Tibial nerve (tissue), 4 donors: ENCODE data around the gene DMD. TPM values are rescaled to one million over a fixed set of nuclear protein-coding genes. Genes with fewer than 3 reads are reported as not detected.

Experiments
- DNase-seq, 2 donors: peaks; one replicate each; pipeline ENCODE4 v3.0.0-alpha.2; 2019; ENCODE audit warnings: low spot score in 2 of 2
- H3K27ac ChIP-seq, 4 donors: fragments of 200-600 bp; sonication (generic) in 3 of 4; one replicate each; pipeline ENCODE4 v1.5.1; 2017 to 2019; ENCODE audit warnings: mild to moderate bottlenecking in 1 of 4
- H3K27me3 ChIP-seq, 2 donors: fragments of 200-600 bp; sonication (generic) in 1 of 2; one replicate each; pipeline versions ENCODE4 v1.5.1 to v1.6.0; 2017 to 2019
- H3K36me3 ChIP-seq, 3 donors: fragments of 200-600 bp; sonication (generic); one replicate each; pipeline ENCODE4 v1.5.1; 2018 to 2019
- H3K4me1 ChIP-seq, 4 donors: fragments of 200-600 bp; sonication (generic) in 3 of 4; one replicate each; pipeline ENCODE4 v1.5.1; 2017 to 2019
- H3K4me3 ChIP-seq, 4 donors: fragments of 200-600 bp; sonication (generic) in 3 of 4; one replicate each; pipeline ENCODE4 v1.5.1; 2017 to 2019; ENCODE audit warnings: mild to moderate bottlenecking in 1 of 4, moderate library complexity in 1 of 4
- H3K9me3 ChIP-seq, 4 donors: fragments of 200-600 bp; sonication (generic) in 3 of 4; one replicate each; pipeline ENCODE4 v1.5.1; 2017 to 2019
- CTCF ChIP-seq, 5 experiments: fragments of 200-600 bp in 3 of 5; fragments of 450-650 bp in 2 of 5; sonication (generic) in 3 of 5; IDR thresholded peaks; one replicate each; pipeline ENCODE4 v1.5.1; 2016 to 2019; ENCODE audit warnings: antibody characterized with exemption in 5 of 5, mild to moderate bottlenecking in 3 of 5, moderate library complexity in 2 of 5
- EP300 ChIP-seq, 2 donors: sonication (generic); formaldehyde crosslinking; IDR thresholded peaks; one replicate each; pipeline ENCODE4 v1.6.1; 2017; ENCODE audit warnings: antibody characterized with exemption in 2 of 2, mild to moderate bottlenecking in 1 of 2
- POLR2A ChIP-seq, 2 donors: fragments of 450-650 bp; IDR thresholded peaks; one replicate each; pipeline ENCODE4 v1.6.1; 2017; ENCODE audit warnings: antibody characterized with exemption in 2 of 2, mild to moderate bottlenecking in 2 of 2, moderate library complexity in 2 of 2
- WGBS, 2 donors: methylation state at CpG; one replicate each; pipeline ENCODE4 v1.1.5; 2018; 5-methylcytosine and 5-hydroxymethylcytosine counted together
- total RNA-seq, 4 donors: library from RNA; depleted of rRNA; stranded (reverse); fragments of >200 nt; gene quantifications; one replicate each; pipeline ENCODE4 v1.1.0, GENCODE V29; 2016

The DMD gene
- total RNA-seq, 4 donors from 2014 or later = 156 to 345 (median 245) TPM

GRCh38 chrX:31807165-31807564 is 1404.2 kb downstream of the DMD start:
- no peaks in the 10 kb centered on the region for H3K36me3 ChIP-seq
- no peak for TF ChIP-seq POLR2A (IDR thresholded peaks at IDR 0.05)
- no peak for TF ChIP-seq CTCF (IDR thresholded peaks at IDR 0.05)
- no peak for TF ChIP-seq EP300 (IDR thresholded peaks at IDR 0.05)
- no peaks in the 10 kb centered on the region for H3K27me3 ChIP-seq
- H3K4me1 ChIP-seq = no peaks in the 10 kb centered on the region
- H3K27ac ChIP-seq = no peak overlapping the region
- H3K9me3 ChIP-seq = no peaks in the 10 kb centered on the region
- no peak overlapping the region for H3K4me3 ChIP-seq
- WGBS, 2 donors = 58 to 70% methylated on average over 2 of the region's 2 CpGs
- DNase-seq = no peak

- H3K27me3 ChIP-seq = no peaks in the 10 kb centered on the region
- no peak overlapping the region for H3K4me3 ChIP-seq
- H3K27ac ChIP-seq = no peak overlapping the region
- H3K4me1 ChIP-seq = no peaks in the 10 kb centered on the region
- no peak for DNase-seq
- TF ChIP-seq CTCF (IDR thresholded peaks at IDR 0.05) = no peak
- no peak for TF ChIP-seq POLR2A (IDR thresholded peaks at IDR 0.05)
- no peak for TF ChIP-seq EP300 (IDR thresholded peaks at IDR 0.05)
- H3K9me3 ChIP-seq = no peaks in the 10 kb centered on the region
- no peaks in the 10 kb centered on the region for H3K36me3 ChIP-seq
- WGBS, 2 donors = 70 to 82% methylated on average over 3 of the region's 3 CpGs
Observed at GRCh38 chrX:31805781-31806180, 1405.6 kb downstream of the DMD start.

GRCh38 chrX:31800219-31800618 is 1411.1 kb downstream of the DMD start:
- H3K9me3 ChIP-seq = no peaks in the 10 kb centered on the region
- no peak overlapping the region for H3K4me3 ChIP-seq
- 49 to 61% methylated on average over 4 of the region's 4 CpGs for WGBS, 2 donors
- no peaks in the 10 kb centered on the region for H3K36me3 ChIP-seq
- DNase-seq = no peak
- H3K27ac ChIP-seq = no peak overlapping the region
- no peak for TF ChIP-seq EP300 (IDR thresholded peaks at IDR 0.05)
- TF ChIP-seq POLR2A (IDR thresholded peaks at IDR 0.05) = no peak
- no peaks in the 10 kb centered on the region for H3K27me3 ChIP-seq
- H3K4me1 ChIP-seq = no peaks in the 10 kb centered on the region

- WGBS, 2 donors = 47 to 91% methylated on average over 1 of the region's 1 CpG
- H3K27ac ChIP-seq = no peak overlapping the region
- no peaks in the 10 kb centered on the region for H3K4me1 ChIP-seq
- no peak for DNase-seq
- no peaks in the 10 kb centered on the region for H3K9me3 ChIP-seq
- H3K4me3 ChIP-seq = no peak overlapping the region
- TF ChIP-seq CTCF (IDR thresholded peaks at IDR 0.05) (no peak), POLR2A (IDR thresholded peaks at IDR 0.05) (no peak), EP300 (IDR thresholded peaks at IDR 0.05) (no peak)
- no peaks in the 10 kb centered on the region for H3K27me3 ChIP-seq
- no peaks in the 10 kb centered on the region for H3K36me3 ChIP-seq
Observed at GRCh38 chrX:31796624-31797023, 1414.7 kb downstream of the DMD start.

GRCh38 chrX:31747411-31747810 is 1463.9 kb downstream of the DMD start:
- Histone ChIP-seq H3K27ac (no peak overlapping the region), H3K4me1 (no peaks in the 10 kb centered on the region), H3K36me3 (no peaks in the 10 kb centered on the region), H3K9me3 (no peaks in the 10 kb centered on the region), H3K4me3 (no peak overlapping the region), H3K27me3 (no peaks in the 10 kb centered on the region)
- TF ChIP-seq EP300 (IDR thresholded peaks at IDR 0.05) (no peak), POLR2A (IDR thresholded peaks at IDR 0.05) (no peak), CTCF (IDR thresholded peaks at IDR 0.05) (no peak)
- DNase-seq = no peak
- WGBS, 2 donors = 40 to 50% methylated on average over 5 of the region's 5 CpGs

- 89 to 92% methylated on average over 4 of the region's 4 CpGs for WGBS, 2 donors
- H3K4me1 ChIP-seq = no peaks in the 10 kb centered on the region
- DNase-seq = no peak
- H3K36me3 ChIP-seq = no peaks in the 10 kb centered on the region
- H3K27me3 ChIP-seq = no peaks in the 10 kb centered on the region
- no peak overlapping the region for H3K27ac ChIP-seq
- no peak for TF ChIP-seq CTCF (IDR thresholded peaks at IDR 0.05)
- TF ChIP-seq EP300 (IDR thresholded peaks at IDR 0.05) = no peak
- TF ChIP-seq POLR2A (IDR thresholded peaks at IDR 0.05) = no peak
- H3K4me3 ChIP-seq = no peak overlapping the region
- no peaks in the 10 kb centered on the region for H3K9me3 ChIP-seq
Observed at GRCh38 chrX:31743004-31743403, 1468.3 kb downstream of the DMD start.
